Mucosa of gallbladder (tissue), 1 donor: ENCODE results near the gene NECTIN2. TPM values are rescaled to one million over a fixed set of nuclear protein-coding genes. Genes with fewer than 3 reads are reported as not detected.
"Not testable (repeated sequence)": the region's sequence is repeated elsewhere in the genome, so short reads cannot be mapped to it uniquely, and the experiment has no call there.

Source experiments
- DNase-seq: peaks from one replicate; pipeline ENCODE4 v3.0.0-alpha.2; 2020; ENCODE audit warnings: low spot score
- total RNA-seq: library from RNA; stranded (reverse); gene quantifications from one replicate; pipeline ENCODE4 v1.2.1, GENCODE V29; 2021
- donor health status: DM: no; HTN: no; CAD: no.

The NECTIN2 gene
- total RNA-seq, 1 donor from 2014 or later = 331 TPM

DNA sequence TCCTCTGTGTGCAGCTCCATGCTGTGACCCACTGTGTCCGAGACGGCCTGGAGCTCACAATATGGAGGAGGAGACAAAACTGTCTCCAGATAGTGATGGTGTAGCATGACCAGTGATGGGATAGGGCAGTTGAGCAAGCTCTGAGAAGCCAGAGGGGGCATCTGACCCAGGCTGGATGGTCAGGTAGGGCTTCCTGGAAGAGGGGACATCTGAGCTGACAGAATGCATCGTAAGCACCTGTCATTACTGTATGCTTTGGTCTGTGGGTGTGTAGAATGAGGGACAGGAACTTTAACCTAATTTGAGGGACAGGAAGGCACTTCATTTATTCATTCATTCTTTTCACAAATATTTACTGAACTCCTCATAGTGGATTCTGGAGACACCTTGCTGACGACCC, 38.5 kb downstream of the NECTIN2 start:
- DNase-seq = no peak

DNA sequence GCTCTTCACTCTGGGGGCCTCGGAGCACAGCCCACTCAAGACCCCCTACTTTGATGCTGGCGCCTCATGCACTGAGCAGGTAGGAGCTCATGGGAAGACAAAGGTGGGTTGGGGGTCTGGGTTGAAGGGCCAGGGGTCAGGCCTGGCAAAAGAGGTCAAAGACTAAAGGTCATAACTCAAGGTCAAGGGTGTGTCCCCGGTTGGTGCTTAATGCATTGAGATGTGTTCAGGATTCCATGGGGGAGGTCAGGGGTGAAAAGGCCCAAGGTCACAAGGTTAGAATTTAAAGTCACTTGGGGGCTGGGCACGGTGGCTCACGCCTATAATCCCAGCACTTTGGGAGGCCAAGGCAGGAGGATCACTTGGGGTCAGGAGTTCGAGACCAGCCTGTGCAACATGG, 40.0 kb downstream of the NECTIN2 start:
- DNase-seq = no peak

DNA sequence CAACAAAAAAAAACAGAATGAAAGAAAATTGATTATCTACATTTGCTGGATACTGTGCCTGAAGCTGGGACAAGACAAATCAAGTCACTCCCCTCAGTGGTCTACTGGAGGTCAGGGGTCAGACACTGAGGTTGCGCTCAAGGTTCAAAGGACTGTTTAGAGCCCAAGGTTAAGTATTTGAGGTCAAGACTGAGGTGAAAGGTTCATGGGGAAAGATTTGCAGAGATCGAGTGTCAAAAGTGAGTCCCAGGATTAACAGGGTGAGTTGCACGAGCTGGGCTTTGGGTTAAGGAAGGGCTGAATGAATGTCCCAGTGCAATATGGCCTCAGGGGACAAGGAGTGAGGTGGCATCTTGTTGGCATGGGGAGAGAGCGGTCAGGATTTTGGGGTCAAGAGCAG, 41.6 kb downstream of the NECTIN2 start:
- no peak for DNase-seq

DNA sequence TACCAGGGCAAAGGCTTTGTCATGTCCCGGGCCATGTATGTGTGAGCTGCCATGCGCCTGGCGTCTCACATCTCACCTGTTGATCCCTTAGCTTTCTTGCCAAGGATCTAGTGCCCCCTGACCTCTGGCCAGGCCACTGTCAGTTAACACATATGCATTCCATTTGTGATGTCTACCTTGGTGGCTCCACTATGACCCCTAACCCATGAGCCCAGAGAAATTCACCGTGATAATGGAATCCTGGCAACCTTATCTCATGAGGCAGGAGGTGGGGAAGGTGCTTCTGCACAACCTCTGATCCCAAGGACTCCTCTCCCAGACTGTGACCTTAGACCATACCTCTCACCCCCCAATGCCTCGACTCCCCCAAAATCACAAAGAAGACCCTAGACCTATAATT, 42.2 kb downstream of the NECTIN2 start:
- not testable (repeated sequence) for DNase-seq

DNA sequence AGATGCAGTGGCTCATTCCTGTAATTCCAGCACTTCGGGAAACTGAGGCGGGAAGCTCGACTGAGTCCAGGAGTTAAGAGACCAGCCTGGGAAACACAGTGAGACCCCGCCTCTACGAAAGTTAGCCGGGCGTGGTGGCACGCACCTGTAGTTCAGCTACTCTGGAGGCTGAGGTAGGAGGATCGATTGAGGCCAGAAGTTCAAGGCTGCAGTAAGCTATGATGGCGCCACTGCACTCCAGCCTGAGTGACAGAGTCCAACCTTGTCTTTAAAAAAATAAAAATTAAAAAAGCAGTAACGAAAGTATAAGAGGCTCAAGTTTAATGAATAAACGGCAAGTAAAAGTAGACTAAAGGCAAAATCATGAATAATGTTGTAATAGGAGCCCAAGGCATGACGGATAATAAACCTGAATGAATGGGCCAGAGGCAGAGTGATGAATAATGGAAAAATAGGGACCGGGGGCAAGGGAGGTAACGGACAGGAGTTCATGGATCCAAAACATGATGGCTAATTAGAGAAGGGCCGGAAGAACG, 43.8 kb downstream of the NECTIN2 start:
- DNase-seq = no peak

DNA sequence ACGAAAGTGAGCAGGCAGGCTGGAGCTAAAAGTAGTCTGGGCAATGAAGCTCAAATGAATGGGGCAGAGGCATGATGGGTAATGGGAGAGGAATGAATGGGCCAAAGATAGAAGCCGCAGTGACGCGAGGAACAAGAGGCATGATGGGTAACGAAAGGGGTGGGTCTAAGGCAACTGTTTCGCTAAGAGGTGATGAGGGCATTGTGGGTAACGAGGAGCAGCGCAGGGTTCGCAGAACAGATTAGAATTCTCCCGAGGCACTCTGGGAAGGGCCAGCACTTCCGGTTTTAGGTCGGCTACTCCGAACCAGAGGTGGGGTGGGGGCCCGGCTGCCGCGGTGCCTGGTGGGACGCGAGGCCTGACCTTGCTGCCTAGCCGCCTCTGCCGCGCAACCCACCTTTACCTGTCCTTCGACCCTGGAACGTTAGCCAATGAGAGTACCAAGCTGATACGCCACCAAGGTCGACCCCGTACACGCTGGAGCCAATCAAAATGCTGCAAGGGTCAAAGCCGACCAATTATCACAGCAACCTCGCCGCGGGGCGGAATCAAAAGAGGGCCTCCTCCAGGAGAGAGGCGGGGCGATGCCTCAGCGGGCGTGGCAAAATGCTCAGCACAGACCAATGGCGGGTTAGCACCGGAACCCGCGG, 44.4 kb downstream of the NECTIN2 start:
- peak; percentile 100 for DNase-seq

DNA sequence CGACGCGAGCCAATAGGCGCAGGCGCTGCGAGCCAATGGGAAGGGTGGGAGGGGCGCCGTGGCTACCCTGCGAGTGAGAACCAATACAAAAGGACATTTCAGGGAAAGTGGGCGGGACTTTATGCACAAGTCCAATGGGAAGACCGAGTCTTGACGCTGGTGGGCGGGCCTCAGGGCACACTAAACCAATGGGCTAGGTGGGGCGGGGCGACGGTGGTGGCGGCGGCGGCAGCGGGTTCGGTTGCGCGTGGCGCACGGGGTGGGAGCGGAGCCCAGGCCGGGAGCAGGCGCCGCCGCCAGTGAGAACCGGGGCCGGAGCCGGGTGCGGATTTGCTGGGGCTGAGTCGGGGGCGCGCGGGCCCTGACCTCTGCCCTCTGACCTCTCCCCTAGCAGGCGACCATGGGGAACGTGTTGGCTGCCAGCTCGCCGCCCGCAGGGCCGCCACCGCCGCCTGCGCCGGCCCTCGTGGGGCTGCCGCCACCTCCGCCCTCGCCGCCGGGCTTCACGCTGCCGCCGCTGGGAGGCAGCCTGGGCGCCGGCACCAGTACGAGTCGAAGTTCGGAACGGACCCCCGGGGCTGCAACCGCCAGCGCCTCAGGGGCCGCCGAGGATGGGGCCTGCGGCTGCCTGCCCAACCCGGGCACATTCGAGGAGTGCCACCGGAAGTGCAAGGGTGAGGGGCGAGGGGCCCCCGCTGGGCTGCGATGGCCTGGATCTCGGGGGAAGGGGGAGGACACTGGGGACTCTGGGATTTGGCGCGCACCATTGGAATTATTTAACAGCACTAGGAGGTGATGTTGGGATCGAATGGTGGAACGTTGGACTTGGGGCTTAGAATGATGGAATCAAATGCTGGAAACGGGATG, 45.2 kb downstream of the NECTIN2 start, which contains the start of gene TOMM40:
TOMM40 (plus strand) TSS at position 239 of the 867 bp plus-strand sequence; CDS start at position 401, 162 bp downstream.
- no peak for DNase-seq

DNA sequence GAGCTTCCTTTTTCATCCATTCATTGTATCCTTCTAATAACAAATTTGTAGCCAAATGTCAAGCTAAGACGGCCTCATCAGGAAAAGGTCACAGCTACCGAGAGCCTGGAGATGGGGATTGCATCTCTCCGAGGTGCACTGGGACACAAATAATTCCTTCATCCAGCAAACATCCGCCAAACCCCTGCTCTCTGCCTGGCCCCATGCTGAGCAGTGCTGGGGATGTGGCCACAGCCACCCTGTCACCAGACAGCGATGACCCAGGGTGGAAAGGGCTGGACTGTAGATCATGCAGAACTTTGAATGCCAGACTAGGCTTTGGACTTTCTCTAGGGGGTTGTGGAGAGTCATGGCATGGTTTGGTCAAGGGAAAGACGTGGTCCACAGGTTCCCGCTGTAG, 46.8 kb downstream of the NECTIN2 start:
- no peak for DNase-seq

DNA sequence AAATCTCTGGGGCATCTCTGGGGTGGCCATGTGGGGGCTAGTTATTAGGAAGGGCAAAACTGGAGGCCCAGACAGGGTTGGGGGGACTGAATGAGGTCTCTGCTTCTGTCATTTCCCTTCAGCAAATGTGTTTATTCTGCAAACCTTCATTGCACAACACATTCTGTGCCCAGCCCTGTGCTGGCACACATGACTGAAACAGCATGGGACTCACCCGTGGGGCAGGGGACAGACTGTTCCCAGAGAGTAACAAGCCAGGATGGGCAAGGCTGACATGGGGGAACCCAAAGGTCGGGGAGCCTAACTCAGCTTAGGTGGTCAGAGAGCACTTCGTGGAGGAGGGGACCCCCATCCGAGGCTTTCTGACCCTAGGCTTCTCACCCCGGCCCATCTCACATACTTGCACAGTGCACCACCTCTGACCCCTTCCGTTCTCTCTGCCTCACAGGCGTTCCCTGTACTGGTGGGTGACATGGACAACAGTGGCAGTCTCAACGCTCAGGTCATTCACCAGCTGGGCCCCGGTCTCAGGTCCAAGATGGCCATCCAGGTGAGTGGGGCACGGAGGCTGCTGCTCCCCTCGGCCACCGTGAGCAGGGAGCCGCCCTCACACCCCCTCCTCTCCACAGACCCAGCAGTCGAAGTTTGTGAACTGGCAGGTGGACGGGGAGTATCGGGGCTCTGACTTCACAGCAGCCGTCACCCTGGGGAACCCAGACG, 47.4 kb downstream of the NECTIN2 start:
- no peak for DNase-seq

DNA sequence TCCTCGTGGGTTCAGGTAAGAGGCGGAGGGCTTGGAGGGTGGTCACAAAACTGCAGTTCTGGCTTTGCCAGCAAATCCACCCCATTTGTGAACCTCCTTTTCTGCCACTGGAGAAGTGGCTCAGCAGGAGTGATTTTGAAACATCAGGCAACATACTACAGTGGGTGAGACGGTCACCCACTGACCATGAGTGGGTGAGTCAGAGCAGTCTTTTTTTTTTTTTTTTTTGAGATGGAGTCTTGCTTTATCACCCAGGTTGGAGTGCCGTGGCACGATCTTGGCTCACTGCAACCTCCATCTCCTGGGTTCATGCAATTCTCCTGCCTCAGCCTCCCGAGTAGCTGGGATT, 47.9 kb downstream of the NECTIN2 start:
- no peak for DNase-seq

DNA sequence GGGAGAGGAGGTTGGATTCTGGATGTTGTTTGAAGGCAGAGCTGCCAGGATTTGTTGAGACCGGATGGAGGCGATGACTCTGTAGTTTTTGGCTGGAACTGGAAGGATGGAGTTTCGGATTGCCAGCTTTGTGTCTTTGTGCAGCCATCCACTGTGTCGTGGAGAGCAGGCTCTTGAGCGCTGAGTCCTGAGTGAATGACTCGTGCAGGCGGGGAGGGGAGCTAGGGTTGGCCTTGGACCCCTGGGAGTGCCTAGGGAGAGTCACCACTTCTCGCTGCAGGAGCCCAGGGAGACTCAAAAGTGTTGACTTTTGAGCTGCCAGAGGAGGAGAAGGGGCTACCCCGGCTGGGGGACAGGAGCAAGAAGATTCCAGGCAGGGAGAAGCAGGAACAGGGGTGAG, 48.8 kb downstream of the NECTIN2 start:
- no peak for DNase-seq

DNA sequence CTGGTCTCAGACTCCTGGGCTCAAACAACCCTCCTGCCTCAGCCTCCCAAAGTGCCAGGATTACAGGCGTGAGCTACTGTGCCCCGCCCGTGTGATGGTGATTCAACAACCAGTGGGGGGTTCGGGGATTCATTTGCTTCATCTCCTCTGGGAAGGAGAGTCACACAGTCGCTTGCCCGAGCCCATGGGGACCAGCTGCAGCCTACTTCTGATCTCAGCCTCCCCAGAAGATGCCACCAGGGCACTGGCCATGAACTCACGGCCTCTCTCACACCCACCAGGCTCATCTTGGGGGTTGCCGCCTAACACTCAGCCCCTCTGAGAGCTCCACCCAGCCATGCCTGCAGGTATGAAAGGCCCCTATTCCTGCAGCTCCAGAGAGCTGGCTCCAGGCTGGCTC, 51.7 kb downstream of the NECTIN2 start:
- no peak for DNase-seq

DNA sequence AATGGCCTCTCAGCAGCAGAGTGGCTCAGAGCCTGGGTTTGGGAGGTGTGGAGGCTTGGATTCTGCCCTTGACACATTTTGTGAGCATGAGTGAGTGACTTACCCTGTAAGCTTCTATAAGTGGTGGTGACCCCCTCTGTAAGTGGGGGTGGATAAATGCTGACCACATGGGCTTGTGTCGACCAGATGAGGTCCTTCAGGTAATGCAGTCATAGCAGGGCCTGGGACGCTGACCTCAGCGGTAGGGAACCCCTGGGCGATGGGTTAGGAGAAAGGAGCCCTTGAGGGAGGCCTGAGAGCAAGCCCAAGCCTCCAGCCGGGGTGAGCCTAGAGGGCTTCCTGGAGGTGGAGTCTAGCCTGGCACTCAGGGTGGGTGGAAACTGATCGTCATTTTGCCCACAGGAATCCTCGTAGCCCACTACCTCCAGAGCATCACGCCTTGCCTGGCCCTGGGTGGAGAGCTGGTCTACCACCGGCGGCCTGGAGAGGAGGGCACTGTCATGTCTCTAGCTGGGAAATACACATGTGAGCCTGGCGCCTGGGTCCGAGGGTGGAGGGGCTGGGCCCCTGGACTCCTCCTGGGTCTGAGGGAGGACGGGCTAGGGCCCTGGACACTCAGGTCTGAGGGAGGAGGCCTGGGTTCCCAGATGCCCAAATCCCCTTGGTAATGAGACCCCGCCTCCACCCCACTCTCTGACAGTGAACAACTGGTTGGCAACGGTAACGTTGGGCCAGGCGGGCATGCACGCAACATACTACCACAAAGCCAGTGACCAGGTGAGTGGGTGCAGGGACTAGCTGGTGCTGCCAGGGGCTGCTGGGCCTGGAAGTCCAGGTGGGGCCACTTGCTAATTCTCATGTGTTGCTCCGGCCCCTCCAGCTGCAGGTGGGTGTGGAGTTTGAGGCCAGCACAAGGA, 54.5 kb downstream of the NECTIN2 start:
- no peak for DNase-seq

DNA sequence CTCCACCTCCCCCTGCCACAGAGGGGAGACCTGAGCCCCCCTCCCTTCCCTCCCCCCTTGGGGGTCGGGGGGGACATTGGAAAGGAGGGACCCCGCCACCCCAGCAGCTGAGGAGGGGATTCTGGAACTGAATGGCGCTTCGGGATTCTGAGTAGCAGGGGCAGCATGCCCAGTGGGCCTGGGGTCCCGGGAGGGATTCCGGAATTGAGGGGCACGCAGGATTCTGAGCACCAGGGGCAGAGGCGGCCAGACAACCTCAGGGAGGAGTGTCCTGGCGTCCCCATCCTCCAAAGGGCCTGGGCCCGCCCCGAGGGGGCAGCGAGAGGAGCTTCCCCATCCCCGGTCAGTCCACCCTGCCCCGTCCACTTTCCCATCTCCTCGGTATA, 57.1 kb downstream of the NECTIN2 start:
- no peak for DNase-seq

DNA sequence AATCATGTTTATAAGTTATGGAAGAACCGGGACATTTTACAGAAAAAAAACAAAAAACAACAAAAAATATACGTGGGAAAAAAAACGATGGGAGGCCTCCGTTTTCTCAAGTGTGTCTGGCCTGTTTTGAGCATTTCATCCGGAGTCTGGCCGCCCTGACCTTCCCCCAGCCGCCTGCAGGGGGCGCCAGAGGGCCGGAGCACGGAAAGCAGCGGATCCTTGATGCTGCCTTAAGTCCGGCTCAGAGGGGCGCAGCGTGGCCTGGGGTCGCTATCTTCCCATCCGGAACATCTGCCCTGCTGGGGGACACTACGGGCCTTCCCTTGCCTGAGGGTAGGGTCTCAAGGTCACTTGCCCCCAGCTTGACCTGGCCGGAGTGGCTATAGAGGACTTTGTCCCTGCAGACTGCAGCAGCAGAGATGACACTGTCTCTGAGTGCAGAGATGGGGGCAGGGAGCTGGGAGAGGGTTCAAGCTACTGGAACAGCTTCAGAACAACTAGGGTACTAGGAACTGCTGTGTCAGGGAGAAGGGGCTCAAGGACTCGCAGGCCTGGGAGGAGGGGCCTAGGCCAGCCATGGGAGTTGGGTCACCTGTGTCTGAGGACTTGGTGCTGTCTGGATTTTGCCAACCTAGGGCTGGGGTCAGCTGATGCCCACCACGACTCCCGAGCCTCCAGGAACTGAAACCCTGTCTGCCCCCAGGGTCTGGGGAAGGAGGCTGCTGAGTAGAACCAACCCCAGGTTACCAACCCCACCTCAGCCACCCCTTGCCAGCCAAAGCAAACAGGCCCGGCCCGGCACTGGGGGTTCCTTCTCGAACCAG, 57.7 kb downstream of the NECTIN2 start:
- DNase-seq = peak; percentile 78

DNA sequence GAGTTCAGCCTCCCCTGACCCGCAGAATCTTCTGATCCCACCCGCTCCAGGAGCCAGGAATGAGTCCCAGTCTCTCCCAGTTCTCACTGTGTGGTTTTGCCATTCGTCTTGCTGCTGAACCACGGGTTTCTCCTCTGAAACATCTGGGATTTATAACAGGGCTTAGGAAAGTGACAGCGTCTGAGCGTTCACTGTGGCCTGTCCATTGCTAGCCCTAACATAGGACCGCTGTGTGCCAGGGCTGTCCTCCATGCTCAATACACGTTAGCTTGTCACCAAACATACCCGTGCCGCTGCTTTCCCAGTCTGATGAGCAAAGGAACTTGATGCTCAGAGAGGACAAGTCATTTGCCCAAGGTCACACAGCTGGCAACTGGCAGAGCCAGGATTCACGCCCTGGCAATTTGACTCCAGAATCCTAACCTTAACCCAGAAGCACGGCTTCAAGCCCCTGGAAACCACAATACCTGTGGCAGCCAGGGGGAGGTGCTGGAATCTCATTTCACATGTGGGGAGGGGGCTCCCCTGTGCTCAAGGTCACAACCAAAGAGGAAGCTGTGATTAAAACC, 58.4 kb downstream of the NECTIN2 start:
- no peak for DNase-seq

DNA sequence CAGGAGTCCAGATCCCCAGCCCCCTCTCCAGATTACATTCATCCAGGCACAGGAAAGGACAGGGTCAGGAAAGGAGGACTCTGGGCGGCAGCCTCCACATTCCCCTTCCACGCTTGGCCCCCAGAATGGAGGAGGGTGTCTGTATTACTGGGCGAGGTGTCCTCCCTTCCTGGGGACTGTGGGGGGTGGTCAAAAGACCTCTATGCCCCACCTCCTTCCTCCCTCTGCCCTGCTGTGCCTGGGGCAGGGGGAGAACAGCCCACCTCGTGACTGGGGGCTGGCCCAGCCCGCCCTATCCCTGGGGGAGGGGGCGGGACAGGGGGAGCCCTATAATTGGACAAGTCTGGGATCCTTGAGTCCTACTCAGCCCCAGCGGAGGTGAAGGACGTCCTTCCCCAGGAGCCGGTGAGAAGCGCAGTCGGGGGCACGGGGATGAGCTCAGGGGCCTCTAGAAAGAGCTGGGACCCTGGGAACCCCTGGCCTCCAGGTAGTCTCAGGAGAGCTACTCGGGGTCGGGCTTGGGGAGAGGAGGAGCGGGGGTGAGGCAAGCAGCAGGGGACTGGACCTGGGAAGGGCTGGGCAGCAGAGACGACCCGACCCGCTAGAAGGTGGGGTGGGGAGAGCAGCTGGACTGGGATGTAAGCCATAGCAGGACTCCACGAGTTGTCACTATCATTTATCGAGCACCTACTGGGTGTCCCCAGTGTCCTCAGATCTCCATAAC, 59.5 kb downstream of the NECTIN2 start, which contains the start of gene APOE:
APOE (plus strand) TSS at position 360 of the 724 bp plus-strand sequence. CDS start 829 bp downstream, outside the sequence.
- DNase-seq = no peak

DNA sequence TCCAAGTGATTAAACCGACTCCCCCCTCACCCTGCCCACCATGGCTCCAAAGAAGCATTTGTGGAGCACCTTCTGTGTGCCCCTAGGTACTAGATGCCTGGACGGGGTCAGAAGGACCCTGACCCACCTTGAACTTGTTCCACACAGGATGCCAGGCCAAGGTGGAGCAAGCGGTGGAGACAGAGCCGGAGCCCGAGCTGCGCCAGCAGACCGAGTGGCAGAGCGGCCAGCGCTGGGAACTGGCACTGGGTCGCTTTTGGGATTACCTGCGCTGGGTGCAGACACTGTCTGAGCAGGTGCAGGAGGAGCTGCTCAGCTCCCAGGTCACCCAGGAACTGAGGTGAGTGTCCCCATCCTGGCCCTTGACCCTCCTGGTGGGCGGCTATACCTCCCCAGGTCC, 61.5 kb downstream of the NECTIN2 start:
- no peak for DNase-seq
